ENCODE data around the gene NEDD4L. TPM values are rescaled to one million over a fixed set of nuclear protein-coding genes. Genes with fewer than 3 reads are reported as not detected.
A peak's percentile ranks its signal among the peaks of the same experiment; 100 is the strongest.

NEDD4L gene
- total RNA-seq, 1 experiment from 2014 or later = 42.9 TPM

DNA sequence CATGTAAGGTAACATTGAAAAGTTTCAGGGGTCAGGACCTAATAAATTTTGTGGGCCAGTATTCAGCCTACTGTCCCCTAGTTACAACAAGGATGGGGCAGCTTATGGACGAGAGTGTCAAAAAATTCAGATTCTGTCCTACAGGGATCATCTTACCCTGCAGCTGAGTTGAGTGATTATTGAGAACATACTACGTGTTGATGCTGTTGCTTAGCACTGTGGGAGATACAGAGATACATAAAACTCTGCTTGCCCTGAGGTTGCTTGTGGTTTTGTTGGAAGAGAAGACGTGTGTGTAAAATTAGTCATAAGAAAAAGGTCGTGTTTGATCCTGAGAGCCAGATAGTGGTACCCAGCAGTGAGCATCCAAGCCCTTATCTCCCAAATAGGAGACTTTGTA is 253.2 kb downstream of the NEDD4L start:
- Histone ChIP-seq H3K4me1 (ENCODE audit: control insufficient read depth, insufficient read depth, low read length) (no peaks in the 10 kb centered on the region; the same call in 1 of the 2 replicates), H3K36me3 (ENCODE audit: control insufficient read depth, insufficient read depth, low read length) (no peaks in the 10 kb centered on the region), H3K4me3 (ENCODE audit: low read depth in 2 of 2, low read length in 2 of 2) (no peak overlapping the region), H3K9me3 (ENCODE audit: control insufficient read depth, insufficient read depth, low read depth, low read length) (no peaks in the 10 kb centered on the region), H3K27me3 (ENCODE audit: control insufficient read depth, insufficient read depth, low read length) (no peaks in the 10 kb centered on the region), H3K27ac (ENCODE audit: low read length) (no peak overlapping the region)
- TF ChIP-seq TCF7L2 (IDR thresholded peaks at IDR 0.05; ENCODE audit: low read depth, low read length) = no peak
- no peak for TF ChIP-seq SIN3A (IDR thresholded peaks at IDR 0.05; ENCODE audit: borderline replicate concordance, insufficient read depth, low read depth, low read length)
- no peak for TF ChIP-seq POLR2AphosphoS5 (IDR thresholded peaks at IDR 0.05; ENCODE audit: low read depth, low read length)
- no peak for TF ChIP-seq CTCF (IDR thresholded peaks at IDR 0.05)
- TF ChIP-seq, protein P1, sequence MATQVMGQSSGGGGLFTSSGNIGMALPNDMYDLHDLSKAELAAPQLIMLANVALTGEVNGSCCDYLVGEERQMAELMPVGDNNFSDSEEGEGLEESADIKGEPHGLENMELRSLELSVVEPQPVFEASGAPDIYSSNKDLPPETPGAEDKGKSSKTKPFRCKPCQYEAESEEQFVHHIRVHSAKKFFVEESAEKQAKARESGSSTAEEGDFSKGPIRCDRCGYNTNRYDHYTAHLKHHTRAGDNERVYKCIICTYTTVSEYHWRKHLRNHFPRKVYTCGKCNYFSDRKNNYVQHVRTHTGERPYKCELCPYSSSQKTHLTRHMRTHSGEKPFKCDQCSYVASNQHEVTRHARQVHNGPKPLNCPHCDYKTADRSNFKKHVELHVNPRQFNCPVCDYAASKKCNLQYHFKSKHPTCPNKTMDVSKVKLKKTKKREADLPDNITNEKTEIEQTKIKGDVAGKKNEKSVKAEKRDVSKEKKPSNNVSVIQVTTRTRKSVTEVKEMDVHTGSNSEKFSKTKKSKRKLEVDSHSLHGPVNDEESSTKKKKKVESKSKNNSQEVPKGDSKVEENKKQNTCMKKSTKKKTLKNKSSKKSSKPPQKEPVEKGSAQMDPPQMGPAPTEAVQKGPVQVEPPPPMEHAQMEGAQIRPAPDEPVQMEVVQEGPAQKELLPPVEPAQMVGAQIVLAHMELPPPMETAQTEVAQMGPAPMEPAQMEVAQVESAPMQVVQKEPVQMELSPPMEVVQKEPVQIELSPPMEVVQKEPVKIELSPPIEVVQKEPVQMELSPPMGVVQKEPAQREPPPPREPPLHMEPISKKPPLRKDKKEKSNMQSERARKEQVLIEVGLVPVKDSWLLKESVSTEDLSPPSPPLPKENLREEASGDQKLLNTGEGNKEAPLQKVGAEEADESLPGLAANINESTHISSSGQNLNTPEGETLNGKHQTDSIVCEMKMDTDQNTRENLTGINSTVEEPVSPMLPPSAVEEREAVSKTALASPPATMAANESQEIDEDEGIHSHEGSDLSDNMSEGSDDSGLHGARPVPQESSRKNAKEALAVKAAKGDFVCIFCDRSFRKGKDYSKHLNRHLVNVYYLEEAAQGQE (IDR thresholded peaks at IDR 0.05; ENCODE audit: insufficient read depth in 1 of 2, low read depth in 2 of 2, low read length in 1 of 2) = no peak
- POLR2A ChIA-PET = no interaction called here
- BruUV-seq (replicated peaks) = no TSS peak
- intact Hi-C loops (cut with micrococcal nuclease; ENCODE audit: unreplicated experiment) = no loop called here
- peak; percentile 30; the same call in 1 of the 2 replicates for ATAC-seq
- CTCF ChIA-PET = no interaction called here
- no peak for DNase-seq (ENCODE audit: low read depth, low spot score)
- in situ Hi-C loops (cut with HindIII; ENCODE audit: low pct_unique_long_range_greater_than_20kb, low sequenced_read_pairs) = no loop called here

DNA sequence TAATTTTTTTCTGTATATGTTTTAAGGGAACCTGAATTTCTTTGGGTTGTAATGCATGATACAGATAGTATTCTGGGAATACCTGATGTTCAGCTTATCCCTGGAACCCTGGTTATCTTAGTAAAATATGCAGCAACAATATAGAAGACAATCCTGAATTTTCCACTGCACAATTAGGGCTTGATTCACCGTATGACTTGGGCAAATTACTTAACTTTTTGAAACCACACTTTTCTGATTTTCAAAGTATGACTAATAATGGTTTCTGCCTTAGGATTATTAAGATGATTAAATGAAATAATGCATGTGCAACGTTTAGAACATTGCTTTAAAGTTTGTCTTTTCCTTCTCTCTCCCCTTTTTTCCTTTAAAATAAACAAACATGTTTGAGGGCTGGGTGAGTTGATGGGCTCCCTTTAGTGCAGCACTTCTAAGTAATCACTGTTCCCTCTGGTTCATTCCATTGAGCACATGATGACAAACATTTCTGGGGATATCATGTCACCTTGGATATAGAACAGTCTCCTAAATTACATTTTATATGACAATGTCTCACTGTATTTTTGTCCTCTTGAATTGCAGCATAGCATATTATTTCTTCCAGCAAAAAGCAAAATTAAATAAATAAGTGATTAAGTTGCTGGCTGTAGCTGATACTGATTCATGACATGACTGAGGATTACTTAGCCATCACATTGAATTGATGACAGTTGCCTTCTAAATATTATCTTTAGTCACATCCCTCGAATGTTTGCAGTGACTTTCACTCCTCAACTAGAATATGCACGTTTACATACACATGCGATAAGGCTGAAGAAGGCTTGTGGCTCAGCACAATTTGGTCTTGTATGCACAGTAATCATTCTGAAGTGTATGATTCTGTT is 254.5 kb downstream of the NEDD4L start:
- ChIA-PET CTCF (no interaction called here), POLR2A (no interaction called here)
- Histone ChIP-seq H3K27ac (ENCODE audit: low read length) (no peak overlapping the region), H3K36me3 (ENCODE audit: control insufficient read depth, insufficient read depth, low read length) (no peaks in the 10 kb centered on the region), H3K4me3 (ENCODE audit: low read depth in 2 of 2, low read length in 2 of 2) (no peak overlapping the region), H3K9me3 (ENCODE audit: control insufficient read depth, insufficient read depth, low read depth, low read length) (no peaks in the 10 kb centered on the region), H3K4me1 (ENCODE audit: control insufficient read depth, insufficient read depth, low read length) (no peaks in the 10 kb centered on the region; the same call in 1 of the 2 replicates), H3K27me3 (ENCODE audit: control insufficient read depth, insufficient read depth, low read length) (no peaks in the 10 kb centered on the region)
- BruUV-seq (replicated peaks) = no TSS peak
- intact Hi-C loops (cut with micrococcal nuclease; ENCODE audit: unreplicated experiment) = no loop called here
- no peak for ATAC-seq
- TF ChIP-seq POLR2AphosphoS5 (IDR thresholded peaks at IDR 0.05; ENCODE audit: low read depth, low read length) = no peak
- TF ChIP-seq CTCF (IDR thresholded peaks at IDR 0.05) = no peak
- TF ChIP-seq TCF7L2 (IDR thresholded peaks at IDR 0.05; ENCODE audit: low read depth, low read length) = no peak
- TF ChIP-seq, protein P1 (IDR thresholded peaks at IDR 0.05; ENCODE audit: insufficient read depth in 1 of 2, low read depth in 2 of 2, low read length in 1 of 2) = no peak
- no peak for TF ChIP-seq SIN3A (IDR thresholded peaks at IDR 0.05; ENCODE audit: borderline replicate concordance, insufficient read depth, low read depth, low read length)
- no peak for DNase-seq (ENCODE audit: low read depth, low spot score)
- in situ Hi-C loops (cut with HindIII; ENCODE audit: low pct_unique_long_range_greater_than_20kb, low sequenced_read_pairs) = no loop called here
